Measurements from ENCODE around the gene PJA1. TPM values are rescaled to one million over a fixed set of nuclear protein-coding genes. Genes with fewer than 3 reads are reported as not detected.
A peak's percentile ranks its signal among the peaks of the same experiment; 100 is the strongest.

Gene PJA1
- total and polyA plus RNA-seq, 4 experiments from 2014 or later, result 23.9 to 44.1 (median 32.2) TPM

GRCh38 chrX:69185141-69185540 is 19.9 kb upstream of the PJA1 start:
- Mint-ChIP-seq H3K27ac (no peak overlapping the region), H3K4me1 (no peaks in the 10 kb centered on the region), H3K9me3 (no peaks in the 10 kb centered on the region), H3K27me3 (peaks cover 0 to 4% of the 10 kb centered on the region in 2 donors), H3K4me3 (no peak overlapping the region), H3K36me3 (no peaks in the 10 kb centered on the region)
- ChIA-PET CTCF (ENCODE audit: partially characterized antibody) (no interaction called here), POLR2A (ENCODE audit: partially characterized antibody) (no interaction called here)
- no peaks in the 10 kb centered on the region for H3K4me1 ChIP-seq (ENCODE audit: insufficient read depth, low read length)
- no peak overlapping the region for H3K4me3 ChIP-seq (ENCODE audit: low read length in 2 of 2)
- no peaks in the 10 kb centered on the region for H3K36me3 ChIP-seq (ENCODE audit: insufficient read depth, low read length)
- H3K9me3 ChIP-seq (ENCODE audit: control insufficient read depth in 1 of 2, low read length in 2 of 2), result no peaks in the 10 kb centered on the region
- intact Hi-C loops (cut with micrococcal nuclease), result no loop called here
- no peak overlapping the region for H3K27ac ChIP-seq (ENCODE audit: low read depth, low read length)
- no peaks in the 10 kb centered on the region for H3K27me3 ChIP-seq (ENCODE audit: insufficient read depth, low read length)
- DNase-seq, result no peak

DNA sequence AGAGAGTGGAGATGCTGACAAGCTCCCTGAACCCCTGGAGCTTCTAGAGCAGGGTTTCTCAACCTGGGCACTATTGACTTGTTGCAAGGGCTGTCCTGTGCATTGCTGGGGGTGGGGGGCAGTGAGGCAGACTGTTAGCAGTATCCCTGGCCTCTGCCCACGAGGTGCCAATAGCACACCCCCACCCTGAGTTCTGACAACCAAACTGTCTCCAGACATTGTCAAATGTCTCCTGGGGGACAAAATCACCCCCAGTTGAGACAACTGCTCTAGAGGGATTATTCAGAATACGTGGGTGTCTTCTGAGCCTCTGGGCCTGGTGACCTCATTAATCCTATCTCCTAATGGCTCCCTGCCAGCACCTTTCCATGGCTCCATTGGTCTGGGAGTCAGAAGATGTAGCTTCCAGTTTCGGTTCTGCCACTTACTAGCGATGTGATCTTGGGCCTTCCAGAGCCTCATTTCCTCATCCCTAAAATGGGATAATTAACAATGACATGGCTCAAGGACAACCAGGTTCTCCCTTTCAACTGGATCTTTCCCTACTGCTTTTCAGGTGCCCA is 17.6 kb upstream of the PJA1 start:
- no peak for DNase-seq
- H3K27me3 ChIP-seq (ENCODE audit: insufficient read depth, low read length), result no peaks in the 10 kb centered on the region
- intact Hi-C loops (cut with micrococcal nuclease), result no loop called here
- H3K36me3 ChIP-seq (ENCODE audit: insufficient read depth, low read length), result no peaks in the 10 kb centered on the region
- H3K27ac Mint-ChIP-seq, result peak overlapping the region in 1 of 7 donors; percentile 49
- ChIA-PET CTCF (ENCODE audit: partially characterized antibody) (no interaction called here), POLR2A (ENCODE audit: partially characterized antibody) (no interaction called here)
- no peaks in the 10 kb centered on the region for H3K4me1 ChIP-seq (ENCODE audit: insufficient read depth, low read length)
- H3K4me3 ChIP-seq (ENCODE audit: low read length in 2 of 2), result no peak overlapping the region
- H3K27ac ChIP-seq (ENCODE audit: low read depth, low read length), result no peak overlapping the region
- no peaks in the 10 kb centered on the region for H3K36me3 Mint-ChIP-seq
- H3K9me3 ChIP-seq (ENCODE audit: control insufficient read depth in 1 of 2, low read length in 2 of 2), result no peaks in the 10 kb centered on the region
- H3K4me3 Mint-ChIP-seq, result no peak overlapping the region
- no peaks in the 10 kb centered on the region for H3K9me3 Mint-ChIP-seq
- no peaks in the 10 kb centered on the region for H3K4me1 Mint-ChIP-seq
- peaks cover 0 to 4% of the 10 kb centered on the region in 2 donors for H3K27me3 Mint-ChIP-seq

DNA sequence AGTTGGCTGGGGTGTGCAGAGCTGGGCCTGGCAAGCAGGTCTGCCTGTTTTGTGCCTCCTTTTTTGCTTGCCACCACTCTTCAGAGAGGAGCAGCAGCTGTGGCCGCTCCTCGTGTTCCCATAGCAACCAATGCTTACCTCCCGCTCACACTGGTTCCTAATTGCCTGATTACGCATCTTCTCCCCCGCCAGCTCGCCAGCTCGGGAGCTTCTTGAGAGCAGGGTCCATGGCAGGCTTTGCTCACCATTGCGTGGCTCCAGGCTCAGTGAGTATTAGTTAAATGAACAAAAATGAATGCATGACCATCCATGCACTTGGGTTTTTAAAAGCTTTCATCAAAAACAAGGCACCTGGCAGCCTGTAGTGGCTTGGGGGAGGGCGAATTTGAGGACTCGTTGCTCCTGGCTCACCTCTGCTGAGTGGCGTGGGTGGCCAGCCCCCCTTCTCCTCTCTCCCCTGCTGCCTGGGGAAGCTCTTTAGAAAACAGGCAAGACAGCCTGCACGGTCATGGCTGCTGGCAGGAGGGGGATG is 14.2 kb upstream of the PJA1 start:
- H3K27ac Mint-ChIP-seq, result no peak overlapping the region
- no peak for DNase-seq
- H3K27me3 Mint-ChIP-seq, result peaks cover 0 to 4% of the 10 kb centered on the region in 2 donors
- H3K9me3 Mint-ChIP-seq, result peaks cover 0 to 8% (median 6%) of the 10 kb centered on the region in 8 donors
- Histone ChIP-seq H3K36me3 (ENCODE audit: insufficient read depth, low read length) (no peaks in the 10 kb centered on the region), H3K4me1 (ENCODE audit: insufficient read depth, low read length) (no peaks in the 10 kb centered on the region), H3K27ac (ENCODE audit: low read depth, low read length) (no peak overlapping the region), H3K27me3 (ENCODE audit: insufficient read depth, low read length) (no peaks in the 10 kb centered on the region), H3K9me3 (ENCODE audit: control insufficient read depth in 1 of 2, low read length in 2 of 2) (no peaks in the 10 kb centered on the region), H3K4me3 (ENCODE audit: low read length in 2 of 2) (no peak overlapping the region)
- no peaks in the 10 kb centered on the region for H3K36me3 Mint-ChIP-seq
- CTCF ChIA-PET (ENCODE audit: partially characterized antibody), result no interaction called here
- no peaks in the 10 kb centered on the region for H3K4me1 Mint-ChIP-seq
- intact Hi-C loops (cut with micrococcal nuclease), result no loop called here
- POLR2A ChIA-PET (ENCODE audit: partially characterized antibody), result no interaction called here
- no peak overlapping the region for H3K4me3 Mint-ChIP-seq

GRCh38 chrX:69178592-69178991 is 13.3 kb upstream of the PJA1 start:
- Mint-ChIP-seq H3K27ac (no peak overlapping the region), H3K36me3 (no peaks in the 10 kb centered on the region), H3K4me1 (no peaks in the 10 kb centered on the region), H3K9me3 (peaks cover 0 to 8% (median 6%) of the 10 kb centered on the region in 8 donors), H3K4me3 (no peak overlapping the region), H3K27me3 (peaks cover 0 to 4% of the 10 kb centered on the region in 2 donors)
- ChIA-PET CTCF (ENCODE audit: partially characterized antibody) (no interaction called here), POLR2A (ENCODE audit: partially characterized antibody) (no interaction called here)
- no peaks in the 10 kb centered on the region for H3K36me3 ChIP-seq (ENCODE audit: insufficient read depth, low read length)
- no peaks in the 10 kb centered on the region for H3K4me1 ChIP-seq (ENCODE audit: insufficient read depth, low read length)
- H3K27me3 ChIP-seq (ENCODE audit: insufficient read depth, low read length), result no peaks in the 10 kb centered on the region
- H3K27ac ChIP-seq (ENCODE audit: low read depth, low read length), result no peak overlapping the region
- H3K9me3 ChIP-seq (ENCODE audit: control insufficient read depth in 1 of 2, low read length in 2 of 2), result no peaks in the 10 kb centered on the region
- intact Hi-C loops (cut with micrococcal nuclease), result no loop called here
- no peak for DNase-seq
- no peak overlapping the region for H3K4me3 ChIP-seq (ENCODE audit: low read length in 2 of 2)

- Histone ChIP-seq H3K36me3 (ENCODE audit: insufficient read depth, low read length) (no peaks in the 10 kb centered on the region), H3K9me3 (ENCODE audit: control insufficient read depth in 1 of 2, low read length in 2 of 2) (no peaks in the 10 kb centered on the region), H3K4me3 (ENCODE audit: low read length in 2 of 2) (no peak overlapping the region), H3K27ac (ENCODE audit: low read depth, low read length) (no peak overlapping the region), H3K4me1 (ENCODE audit: insufficient read depth, low read length) (no peaks in the 10 kb centered on the region), H3K27me3 (ENCODE audit: insufficient read depth, low read length) (no peaks in the 10 kb centered on the region)
- Mint-ChIP-seq H3K4me1 (no peaks in the 10 kb centered on the region), H3K9me3 (peaks cover 0 to 8% (median 6%) of the 10 kb centered on the region in 8 donors), H3K27ac (no peak overlapping the region), H3K27me3 (peaks cover 0 to 4% of the 10 kb centered on the region in 2 donors), H3K4me3 (no peak overlapping the region), H3K36me3 (no peaks in the 10 kb centered on the region)
- intact Hi-C loops (cut with micrococcal nuclease), result no loop called here
- ChIA-PET CTCF (ENCODE audit: partially characterized antibody) (no interaction called here), POLR2A (ENCODE audit: partially characterized antibody) (no interaction called here)
- DNase-seq, result no peak
Measured at GRCh38 chrX:69177511-69178162, 12.4 kb upstream of the PJA1 start.

DNA sequence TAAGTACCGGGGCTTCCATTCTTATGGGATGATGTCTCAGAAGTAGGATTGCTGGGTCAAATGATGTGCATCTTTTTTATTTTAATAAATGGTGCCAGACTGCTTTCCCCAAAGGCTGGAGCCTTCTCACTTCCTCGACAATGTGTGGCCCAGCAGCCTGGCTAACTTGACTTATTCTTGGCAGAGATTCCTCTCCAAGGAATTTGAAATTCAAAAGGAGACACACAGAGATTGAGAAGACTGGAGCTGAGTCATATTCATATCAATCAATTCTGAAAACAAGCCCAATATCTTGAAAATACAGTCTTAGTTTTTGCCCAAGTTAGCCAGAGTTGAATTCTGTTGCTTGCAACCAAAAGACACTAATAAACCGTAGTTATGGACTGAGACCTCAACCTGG is 10.8 kb upstream of the PJA1 start:
- Histone ChIP-seq H3K27ac (ENCODE audit: low read depth, low read length) (no peak overlapping the region), H3K4me1 (ENCODE audit: insufficient read depth, low read length) (no peaks in the 10 kb centered on the region), H3K4me3 (ENCODE audit: low read length in 2 of 2) (no peak overlapping the region), H3K27me3 (ENCODE audit: insufficient read depth, low read length) (no peaks in the 10 kb centered on the region), H3K36me3 (ENCODE audit: insufficient read depth, low read length) (no peaks in the 10 kb centered on the region), H3K9me3 (ENCODE audit: control insufficient read depth in 1 of 2, low read length in 2 of 2) (no peaks in the 10 kb centered on the region)
- DNase-seq, result no peak
- H3K9me3 Mint-ChIP-seq, result peaks cover 0 to 8% (median 6%) of the 10 kb centered on the region in 8 donors
- no peaks in the 10 kb centered on the region for H3K36me3 Mint-ChIP-seq
- no peak overlapping the region for H3K4me3 Mint-ChIP-seq
- POLR2A ChIA-PET (ENCODE audit: partially characterized antibody), result no interaction called here
- H3K4me1 Mint-ChIP-seq, result no peaks in the 10 kb centered on the region
- H3K27me3 Mint-ChIP-seq, result peaks cover 2 to 4% of the 10 kb centered on the region in 2 donors
- CTCF ChIA-PET (ENCODE audit: partially characterized antibody), result no interaction called here
- H3K27ac Mint-ChIP-seq, result no peak overlapping the region
- intact Hi-C loops (cut with micrococcal nuclease), result no loop called here

DNA sequence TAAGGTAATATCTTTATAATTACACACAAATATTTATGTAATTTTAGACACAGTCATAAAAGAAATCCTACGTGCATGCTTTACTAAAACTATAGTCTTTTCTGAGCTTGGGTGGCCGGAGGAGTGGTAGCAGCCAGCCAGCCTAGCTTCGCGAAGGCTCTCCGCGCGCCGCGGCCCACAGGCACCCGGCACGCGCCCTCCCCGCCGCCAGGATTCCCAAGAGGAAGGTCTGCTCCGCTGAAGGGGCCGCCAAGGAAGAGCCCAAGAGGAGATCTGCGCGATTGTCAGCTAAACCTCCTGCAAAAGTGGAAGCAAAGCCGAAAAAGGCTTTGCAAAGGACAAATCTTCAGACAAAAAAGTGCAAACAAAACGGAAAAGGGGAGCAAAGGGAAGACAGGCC is 8.7 kb upstream of the PJA1 start:
- no peaks in the 10 kb centered on the region for H3K9me3 ChIP-seq (ENCODE audit: control insufficient read depth in 1 of 2, low read length in 2 of 2)
- no peak overlapping the region for H3K4me3 Mint-ChIP-seq
- no peak for DNase-seq
- H3K27ac ChIP-seq (ENCODE audit: low read depth, low read length), result no peak overlapping the region
- POLR2A ChIA-PET (ENCODE audit: partially characterized antibody), result no interaction called here
- CTCF ChIA-PET (ENCODE audit: partially characterized antibody), result no interaction called here
- no peaks in the 10 kb centered on the region for H3K36me3 ChIP-seq (ENCODE audit: insufficient read depth, low read length)
- intact Hi-C loops (cut with micrococcal nuclease), result no loop called here
- no peaks in the 10 kb centered on the region for H3K4me1 ChIP-seq (ENCODE audit: insufficient read depth, low read length)
- H3K27me3 Mint-ChIP-seq, result peaks cover 0 to 2% of the 10 kb centered on the region in 2 donors
- H3K4me3 ChIP-seq (ENCODE audit: low read length in 2 of 2), result no peak overlapping the region
- H3K36me3 Mint-ChIP-seq, result no peaks in the 10 kb centered on the region
- H3K27ac Mint-ChIP-seq, result no peak overlapping the region
- peaks cover 0 to 11% (median 6%) of the 10 kb centered on the region in 8 donors for H3K9me3 Mint-ChIP-seq
- no peaks in the 10 kb centered on the region for H3K4me1 Mint-ChIP-seq
- no peaks in the 10 kb centered on the region for H3K27me3 ChIP-seq (ENCODE audit: insufficient read depth, low read length)
